Mucosa of descending colon (tissue), 3 donors: Measurements from ENCODE around the gene NTN4. TPM values are rescaled to one million over a fixed set of nuclear protein-coding genes. Genes with fewer than 3 reads are reported as not detected.
"Not testable (repeated sequence)": the region's sequence is repeated elsewhere in the genome, so short reads cannot be mapped to it uniquely, and the experiment has no call there.

ENCODE experiments used
- ATAC-seq: fragments of 200-7000 bp; cut with Tn5 transposase; one replicate; pipeline ENCODE4 v1.9.1; 2020; ENCODE audit warnings: mild to moderate bottlenecking, moderate library complexity
- DNase-seq, 3 donors: peaks; one replicate each; pipeline ENCODE4 v3.0.0-alpha.2; 2020
- H3K36me3 ChIP-seq: fragments of 200-600 bp; one replicate; pipeline ENCODE4 v1.8.0; 2021; ENCODE audit warnings: low read depth, mild to moderate bottlenecking
- H3K4me1 ChIP-seq: fragments of 200-600 bp; one replicate; pipeline ENCODE4 v1.8.0; 2021; ENCODE audit warnings: low read depth, mild to moderate bottlenecking
- H3K4me3 ChIP-seq: fragments of 200-600 bp; one replicate; pipeline ENCODE4 v1.8.0; 2021; ENCODE audit warnings: mild to moderate bottlenecking
- H3K9me3 ChIP-seq: fragments of 200-600 bp; one replicate; pipeline ENCODE4 v1.8.0; 2021; ENCODE audit warnings: mild to moderate bottlenecking
- CTCF ChIP-seq: fragments of 200-600 bp; IDR thresholded peaks from one replicate; pipeline ENCODE4 v1.8.0; 2022; ENCODE audit warnings: antibody characterized with exemption, mild to moderate bottlenecking
- intact Hi-C, 2 donors: fragments of 100-400 bp; cut with DNase I in 1 of 2; cut with micrococcal nuclease in 1 of 2; formaldehyde crosslinking; loops; one replicate each; pipeline versions ENCODE4 v1.11.0 to v1.11.1; 2022; cut with DNase I, micrococcal nuclease
- total RNA-seq, 3 donors: library from RNA; stranded (reverse); fragmentation: NEBNext Ultra II Directional in 2 of 3; extraction: Animal tissue kit (Norgen Biotek cat#: 25700) in 2 of 3; gene quantifications; one replicate each; pipeline versions ENCODE4 v1.2.1 to v1.2.4, GENCODE V29; 2021 to 2023
- donor health status: DM: no; HTN: no; CAD: no; lungs with moderate emphysema.
- donor health status: DM: no; HTN: no; CAD: no.
- donor health status: DM: no; HTN: yes; CAD: no.

NTN4 gene
- total RNA-seq, 3 donors from 2014 or later: 15.9 to 34.7 (median 19.8) TPM

GRCh38 chr12:95755261-95755865, 35.2 kb downstream of the NTN4 start:
- Histone ChIP-seq H3K4me3 (no peak overlapping the region), H3K36me3 (no peaks in the 10 kb centered on the region), H3K9me3 (no peaks in the 10 kb centered on the region), H3K4me1 (no peaks in the 10 kb centered on the region)
- no peak for ATAC-seq
- intact Hi-C loops: no loop called here
- DNase-seq: no peak
- no peak for TF ChIP-seq CTCF

GRCh38 chr12:95746062-95746461, 44.5 kb downstream of the NTN4 start:
- intact Hi-C loops, ATAC-seq, H3K9me3 ChIP-seq, DNase-seq, H3K4me3 ChIP-seq, H3K36me3 ChIP-seq, H3K4me1 ChIP-seq: not testable (repeated sequence)

GRCh38 chr12:95742586-95742985, 48.0 kb downstream of the NTN4 start:
- no peak for DNase-seq
- H3K4me1 ChIP-seq: peaks cover 8% of the 10 kb centered on the region
- no peak for TF ChIP-seq CTCF
- peaks cover 2% of the 10 kb centered on the region for H3K9me3 ChIP-seq
- no peaks in the 10 kb centered on the region for H3K36me3 ChIP-seq
- no peak for ATAC-seq
- intact Hi-C loops: no loop called here
- H3K4me3 ChIP-seq: no peak overlapping the region

- Histone ChIP-seq H3K4me1 (peaks cover 13% of the 10 kb centered on the region), H3K36me3 (no peaks in the 10 kb centered on the region), H3K4me3 (no peak overlapping the region), H3K9me3 (peaks cover 2% of the 10 kb centered on the region)
- DNase-seq: no peak
- intact Hi-C loops: no loop called here
- TF ChIP-seq CTCF: no peak
- ATAC-seq: no peak
These were observed 48.9 kb downstream of the NTN4 start for GRCh38 chr12:95741635-95742034.

GRCh38 chr12:95740751-95741150, 49.8 kb downstream of the NTN4 start:
- intact Hi-C loops: no loop called here
- no peak for DNase-seq
- no peak for ATAC-seq
- TF ChIP-seq CTCF: no peak
- Histone ChIP-seq H3K4me1 (peaks cover 13% of the 10 kb centered on the region), H3K4me3 (no peak overlapping the region), H3K36me3 (no peaks in the 10 kb centered on the region), H3K9me3 (peaks cover 2% of the 10 kb centered on the region)

- TF ChIP-seq CTCF: no peak
- Histone ChIP-seq H3K36me3 (no peaks in the 10 kb centered on the region), H3K4me3 (no peak overlapping the region), H3K9me3 (no peaks in the 10 kb centered on the region), H3K4me1 (peaks cover 13% of the 10 kb centered on the region)
- no peak for ATAC-seq
- DNase-seq: no peak
- intact Hi-C loops: no loop called here
These were observed 50.8 kb downstream of the NTN4 start for GRCh38 chr12:95739561-95740313.
